Epithelial cell of prostate (primary cell): ENCODE measurements around the gene EVX2.

Experiments
- DNase-seq: peaks from one replicate; pipeline ENCODE4 v3.0.0-alpha.2; 2011; ENCODE audit warnings: low read depth, low spot score
- H3K27ac ChIP-seq: fragments of 450-650 bp; 2 replicates; pipeline ENCODE4 v1.5.1; 2017; ENCODE audit warnings: mild to moderate bottlenecking

EVX2 gene

GRCh38 chr2:176085861-176086771 is 2.4 kb upstream of the EVX2 start:
- no peak overlapping the region for H3K27ac ChIP-seq
- no peak for DNase-seq

- no peak overlapping the region for H3K27ac ChIP-seq
- no peak for DNase-seq
These were observed 1.5 kb upstream of the EVX2 start for GRCh38 chr2:176085120-176085788.

GRCh38 chr2:176084611-176085119 is 903 bp upstream of the EVX2 start:
- no peak for DNase-seq
- H3K27ac ChIP-seq, result no peak overlapping the region

GRCh38 chr2:176082824-176083751 is 674 bp downstream of the EVX2 start:
- H3K27ac ChIP-seq, result no peak overlapping the region
- DNase-seq, result no peak

GRCh38 chr2:176082525-176082823 is 1.3 kb downstream of the EVX2 start:
- no peak for DNase-seq
- H3K27ac ChIP-seq, result no peak overlapping the region

GRCh38 chr2:176081837-176082524 is 1.8 kb downstream of the EVX2 start:
- no peak for DNase-seq

GRCh38 chr2:176081376-176081836 is 2.4 kb downstream of the EVX2 start:
- no peak for DNase-seq
- H3K27ac ChIP-seq, result no peak overlapping the region

More at GRCh38 chr2:176081837-176082524, 1.8 kb downstream of the EVX2 start:
- no peak overlapping the region for H3K27ac ChIP-seq

- H3K27ac ChIP-seq, result peak overlapping the region; percentile 8
- DNase-seq, result no peak
These were observed 3.0 kb downstream of the EVX2 start for GRCh38 chr2:176080540-176081375.

GRCh38 chr2:176079831-176080539 is 3.8 kb downstream of the EVX2 start:
- peak overlapping the region; percentile 8 for H3K27ac ChIP-seq
- no peak for DNase-seq

GRCh38 chr2:176079285-176079830 is 4.4 kb downstream of the EVX2 start:
- DNase-seq, result no peak
- no peak overlapping the region for H3K27ac ChIP-seq

- H3K27ac ChIP-seq, result no peak overlapping the region
- no peak for DNase-seq
These were observed 5.0 kb downstream of the EVX2 start for GRCh38 chr2:176078541-176079284.

- no peak overlapping the region for H3K27ac ChIP-seq
- DNase-seq, result no peak
These were observed 7.0 kb downstream of the EVX2 start for GRCh38 chr2:176076796-176077195.

- no peak for DNase-seq
- H3K27ac ChIP-seq, result no peak overlapping the region
These were observed 7.7 kb downstream of the EVX2 start for GRCh38 chr2:176076063-176076462.

- H3K27ac ChIP-seq, result no peak overlapping the region
- no peak for DNase-seq
These were observed 8.3 kb downstream of the EVX2 start for GRCh38 chr2:176075481-176075880.

GRCh38 chr2:176074919-176075425 is 8.8 kb downstream of the EVX2 start:
- no peak overlapping the region for H3K27ac ChIP-seq
- DNase-seq, result no peak

- no peak for DNase-seq
- H3K27ac ChIP-seq, result no peak overlapping the region
These were observed 10.5 kb downstream of the EVX2 start for GRCh38 chr2:176072951-176073904.
